PC-9 (cell line): Measurements from ENCODE around the gene CBL.

Experiments
- CTCF ChIP-seq: fragments of 200-600 bp; sonication (generic); conservative IDR thresholded peaks from 2 replicates; pipeline ENCODE4 v1.6.1; 2017; ENCODE audit warnings: mixed run types, antibody characterized with exemption, mild to moderate bottlenecking, moderate library complexity
- EZH2 ChIP-seq: fragments of 200-600 bp; sonication (generic); IDR thresholded peaks from 2 replicates; pipeline ENCODE4 v1.8.0; 2017; ENCODE audit warnings: antibody characterized with exemption, low read depth

- TF ChIP-seq CTCF (no peak), EZH2 (no peak)
Measured at GRCh38 chr11:119188887-119189286, 17.3 kb upstream of the CBL start.
